ENCODE measurements around the gene FLT1.

The FLT1 gene

GRCh38 chr13:28426381-28426780, 68.5 kb downstream of the FLT1 start:
- no peak for DNase-seq (ENCODE audit: low spot score)

DNA sequence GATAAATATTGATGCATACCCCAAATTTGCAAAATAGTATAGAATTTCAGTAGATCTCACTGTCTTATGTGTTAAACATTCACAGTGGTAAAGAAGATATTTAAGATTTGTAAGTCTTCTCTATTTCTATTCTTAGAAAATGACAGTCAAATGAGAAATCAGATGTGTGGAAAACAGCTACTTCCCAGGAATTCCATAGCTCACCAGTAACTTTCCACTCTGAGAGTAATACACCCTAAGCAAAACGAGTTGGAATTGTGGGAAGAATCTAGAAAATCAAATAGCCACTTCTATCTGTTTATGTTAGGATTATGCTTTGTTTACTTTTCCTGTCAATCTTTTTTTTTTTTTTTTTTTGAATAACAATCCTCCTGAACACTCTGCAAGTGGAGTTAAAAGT, 69.1 kb downstream of the FLT1 start:
- DNase-seq (ENCODE audit: low spot score): no peak

GRCh38 chr13:28424541-28424940, 70.4 kb downstream of the FLT1 start:
- DNase-seq (ENCODE audit: low spot score): no peak

- peak; percentile 83 for DNase-seq (ENCODE audit: low spot score)
Observed at GRCh38 chr13:28423010-28423409, 71.9 kb downstream of the FLT1 start.

DNA sequence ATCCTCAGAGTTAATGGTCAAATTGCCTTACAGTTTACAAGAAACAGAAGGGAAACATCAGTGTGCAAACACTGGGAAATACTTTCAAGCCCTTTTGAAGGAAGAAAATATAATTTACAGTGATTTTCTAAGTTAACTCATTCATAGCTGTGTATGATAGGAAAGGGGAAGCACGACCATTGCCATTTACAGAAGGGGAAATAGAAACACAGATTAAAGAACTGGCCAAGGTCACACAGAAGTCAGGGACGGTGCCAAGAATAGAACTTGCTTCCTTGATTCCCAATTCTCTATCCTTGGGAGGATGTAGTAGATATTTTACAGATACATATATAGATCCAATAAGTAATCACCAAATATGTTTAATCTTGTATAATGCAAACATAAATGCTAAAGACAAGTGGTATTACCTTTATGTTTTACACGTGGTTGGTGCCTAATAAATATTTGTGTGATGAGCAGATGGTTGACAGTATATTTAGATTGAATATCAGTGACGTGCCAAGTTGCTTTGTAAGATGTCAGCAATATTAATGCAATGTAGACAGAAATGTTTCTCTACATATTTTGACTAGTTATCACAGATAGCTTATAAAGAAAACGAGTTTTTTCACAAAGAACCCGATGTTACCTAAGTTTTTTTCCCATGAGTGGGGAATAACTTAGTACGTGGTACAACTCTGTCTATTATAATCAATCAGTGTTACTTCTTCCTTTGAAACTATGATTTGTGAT, 73.1 kb downstream of the FLT1 start:
- peak; percentile 25 for DNase-seq (ENCODE audit: low spot score)

DNA sequence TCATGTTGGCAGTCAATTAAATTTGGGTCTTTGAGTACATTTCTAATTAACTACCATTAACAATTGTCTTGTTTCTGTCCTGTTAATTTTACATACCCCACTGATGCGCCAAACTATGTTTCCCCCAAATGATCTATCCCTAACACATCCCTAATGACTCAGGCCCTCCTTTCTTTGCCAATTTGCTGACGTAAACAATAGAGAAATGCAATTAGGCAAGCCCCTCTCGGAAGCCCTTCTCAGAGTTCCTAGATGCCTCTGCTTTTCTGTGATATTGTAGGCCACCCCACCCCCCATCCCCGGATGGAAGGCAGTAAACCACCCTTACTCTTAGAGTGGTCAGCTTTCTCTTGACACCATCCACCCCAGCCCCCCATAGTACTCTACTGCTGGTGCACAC, 74.2 kb downstream of the FLT1 start:
- DNase-seq (ENCODE audit: low spot score): no peak

GRCh38 chr13:28415994-28416421, 78.9 kb downstream of the FLT1 start:
- DNase-seq (ENCODE audit: low spot score): no peak

DNA sequence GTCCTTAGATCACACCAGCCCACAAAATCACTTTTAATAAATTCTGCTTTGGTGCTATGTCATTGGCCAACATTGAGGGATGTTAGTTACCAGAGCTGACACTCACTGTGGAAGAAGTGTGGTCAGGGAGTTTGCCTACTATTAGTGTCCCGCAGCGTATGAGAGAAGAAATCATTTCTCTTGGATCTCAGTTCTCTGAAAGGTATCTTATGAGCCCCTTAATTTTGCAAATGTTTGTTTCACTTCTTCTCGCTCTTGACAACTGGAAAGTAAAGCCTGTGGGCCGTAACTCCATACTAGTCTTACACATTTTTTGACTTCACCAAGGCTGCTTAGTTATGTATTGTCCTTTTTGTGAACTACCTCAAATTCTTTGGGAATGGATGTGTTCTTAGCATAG, 80.9 kb downstream of the FLT1 start:
- DNase-seq (ENCODE audit: low spot score): no peak

GRCh38 chr13:28412981-28413380, 81.9 kb downstream of the FLT1 start:
- no peak for DNase-seq (ENCODE audit: low spot score)

DNA sequence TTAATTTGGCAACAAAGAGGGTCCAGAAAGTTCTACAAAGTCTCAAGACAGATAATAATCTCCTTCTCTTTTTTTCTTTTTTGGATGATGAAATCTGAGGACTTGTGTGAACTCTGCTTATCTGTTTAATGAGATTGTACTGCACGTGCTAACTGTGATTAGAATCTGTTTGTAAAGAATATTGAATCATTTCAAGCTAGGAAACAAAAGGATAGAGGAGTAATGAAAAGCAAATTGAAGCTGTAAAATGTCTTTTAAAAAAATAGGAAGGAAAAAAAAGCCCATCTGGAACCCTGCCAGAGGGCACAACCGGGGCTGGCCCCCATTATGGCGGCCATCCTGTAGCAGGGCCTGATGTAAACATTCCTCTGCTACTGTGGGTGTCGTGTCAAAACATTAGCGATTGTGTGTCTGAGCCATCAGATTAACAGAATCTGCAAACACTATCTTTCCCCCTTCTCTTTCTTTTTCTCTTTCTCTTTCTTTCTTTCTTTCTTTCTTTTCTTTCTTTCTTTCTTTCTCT, 83.0 kb downstream of the FLT1 start:
- no peak for DNase-seq (ENCODE audit: low spot score)

GRCh38 chr13:28410096-28410495, 84.8 kb downstream of the FLT1 start:
- DNase-seq (ENCODE audit: low spot score): no peak

DNA sequence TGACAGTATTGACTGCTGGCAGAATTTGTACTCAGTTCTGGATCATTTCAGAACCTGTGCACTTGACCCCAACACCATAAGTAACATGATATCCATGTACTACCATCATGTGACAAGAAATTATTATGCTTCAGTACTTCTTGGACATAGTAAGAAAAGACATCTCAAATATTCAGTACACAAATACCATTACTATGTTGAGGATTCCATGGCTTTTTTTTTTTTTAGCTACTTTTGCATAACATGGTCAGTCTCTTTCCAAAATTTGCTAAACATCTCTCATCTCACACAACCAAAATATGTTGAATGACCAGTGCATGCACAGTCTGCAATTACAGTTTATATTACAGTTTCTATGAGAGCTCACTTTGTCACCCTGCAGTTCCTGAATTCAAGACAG, 85.3 kb downstream of the FLT1 start:
- DNase-seq (ENCODE audit: low spot score): no peak

GRCh38 chr13:28408863-28409262, 86.1 kb downstream of the FLT1 start:
- no peak for DNase-seq (ENCODE audit: low spot score)

GRCh38 chr13:28408235-28408848, 86.6 kb downstream of the FLT1 start:
- peak; percentile 27 for DNase-seq (ENCODE audit: low spot score)

- no peak for DNase-seq (ENCODE audit: low spot score)
Observed at GRCh38 chr13:28406733-28407266, 88.1 kb downstream of the FLT1 start.

GRCh38 chr13:28402057-28402381, 92.9 kb downstream of the FLT1 start:
- DNase-seq (ENCODE audit: low spot score): no peak

DNA sequence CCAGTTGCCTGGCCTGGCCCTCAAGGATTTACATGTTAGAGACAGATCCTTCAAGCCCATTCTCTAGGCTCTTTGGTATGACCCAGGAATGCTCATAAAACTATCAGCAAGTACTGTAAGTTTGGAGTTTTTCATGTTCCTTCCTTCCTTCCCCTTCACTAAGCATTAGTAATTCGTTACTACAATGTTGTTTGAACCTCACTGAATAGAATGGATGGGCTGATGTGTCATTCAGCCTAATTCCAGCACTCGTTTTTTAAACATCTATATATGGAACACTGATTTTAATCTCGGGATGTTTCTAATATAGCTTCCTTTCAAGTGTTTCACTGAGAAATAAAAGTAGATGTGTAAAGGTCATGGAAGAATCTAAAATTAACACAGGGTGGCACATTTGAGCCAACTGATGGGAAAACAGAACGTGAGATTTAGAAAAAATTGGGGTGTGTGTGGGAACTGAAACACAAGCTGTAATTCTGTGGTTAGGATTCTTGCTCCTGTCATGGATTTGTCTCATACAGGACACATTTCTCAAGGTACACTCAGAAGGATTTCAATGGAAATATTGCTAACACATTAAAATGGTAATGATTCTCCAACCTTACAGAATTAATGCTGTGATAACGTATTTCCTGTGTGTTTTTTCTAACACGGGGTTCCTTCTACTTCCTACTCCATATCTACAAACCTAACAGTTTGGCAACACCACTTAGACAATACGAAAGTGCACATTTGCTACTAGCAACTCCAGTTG, 93.4 kb downstream of the FLT1 start:
- DNase-seq (ENCODE audit: low spot score): peak; percentile 46

DNA sequence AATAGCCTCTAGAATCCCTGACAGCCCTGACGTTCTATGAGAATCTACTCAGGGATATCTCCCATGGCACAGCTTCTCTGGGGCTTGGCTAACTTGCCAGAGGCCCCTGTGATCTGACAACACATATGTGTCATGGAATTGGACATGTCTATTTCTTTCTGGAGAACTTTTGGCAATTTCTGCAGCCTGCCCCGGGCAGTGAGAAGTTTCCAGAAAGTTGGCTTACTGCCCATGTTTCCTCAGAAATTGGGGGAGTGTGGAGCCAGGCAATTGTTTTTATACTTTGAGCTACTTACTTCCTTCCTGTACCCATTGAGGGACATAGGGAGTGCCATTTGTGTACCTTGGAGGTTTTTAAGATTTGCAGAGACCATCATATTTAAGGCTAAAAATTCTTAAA, 98.9 kb downstream of the FLT1 start:
- no peak for DNase-seq (ENCODE audit: low spot score)

DNA sequence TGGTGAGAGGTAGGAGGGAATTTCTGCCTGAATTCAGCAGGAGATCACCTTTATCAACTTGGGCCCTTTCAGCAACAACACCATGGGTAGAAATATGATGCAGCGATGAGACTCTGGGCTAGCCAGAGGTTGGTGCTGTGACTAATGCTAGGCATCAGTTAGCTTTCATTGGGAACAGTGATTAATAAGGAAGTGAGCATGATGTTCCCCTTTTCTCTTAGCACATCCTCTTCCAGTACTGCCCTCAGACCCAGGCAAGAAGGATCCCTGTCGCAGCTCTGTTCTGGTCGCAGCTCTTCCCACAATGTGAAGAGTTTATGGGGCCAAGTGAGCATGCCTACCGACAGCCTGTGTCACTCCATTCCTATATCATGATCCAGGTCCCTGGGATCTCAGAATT, 100.5 kb downstream of the FLT1 start:
- DNase-seq (ENCODE audit: low spot score): peak; percentile 53

- no peak for DNase-seq (ENCODE audit: low spot score)
Observed at GRCh38 chr13:28392896-28393505, 101.9 kb downstream of the FLT1 start.

DNA sequence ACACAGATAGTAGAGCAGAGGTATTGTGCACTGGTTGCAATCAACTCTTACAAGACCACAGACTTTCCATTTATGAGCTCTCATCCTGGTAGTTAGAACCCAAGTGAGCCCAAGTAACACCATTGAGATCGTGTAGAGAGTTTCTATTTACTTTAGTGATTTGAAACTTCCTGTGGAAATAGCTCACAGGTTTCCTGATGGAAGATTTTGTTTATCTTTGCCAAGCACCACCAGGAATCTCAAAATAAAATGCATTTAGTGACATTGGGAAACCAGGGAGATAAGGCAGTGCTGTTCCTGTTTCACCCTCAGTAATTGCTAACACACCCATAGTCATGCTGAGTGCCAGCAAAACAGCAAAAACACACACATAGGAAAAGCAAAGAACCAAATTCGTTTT, 102.5 kb downstream of the FLT1 start:
- no peak for DNase-seq (ENCODE audit: low spot score)

GRCh38 chr13:28387740-28388501, 107.0 kb downstream of the FLT1 start:
- DNase-seq (ENCODE audit: low spot score): no peak

Measured in pons (tissue), 1 donor.